ENCODE measurements around the gene SNRPB.

SNRPB gene

DNA sequence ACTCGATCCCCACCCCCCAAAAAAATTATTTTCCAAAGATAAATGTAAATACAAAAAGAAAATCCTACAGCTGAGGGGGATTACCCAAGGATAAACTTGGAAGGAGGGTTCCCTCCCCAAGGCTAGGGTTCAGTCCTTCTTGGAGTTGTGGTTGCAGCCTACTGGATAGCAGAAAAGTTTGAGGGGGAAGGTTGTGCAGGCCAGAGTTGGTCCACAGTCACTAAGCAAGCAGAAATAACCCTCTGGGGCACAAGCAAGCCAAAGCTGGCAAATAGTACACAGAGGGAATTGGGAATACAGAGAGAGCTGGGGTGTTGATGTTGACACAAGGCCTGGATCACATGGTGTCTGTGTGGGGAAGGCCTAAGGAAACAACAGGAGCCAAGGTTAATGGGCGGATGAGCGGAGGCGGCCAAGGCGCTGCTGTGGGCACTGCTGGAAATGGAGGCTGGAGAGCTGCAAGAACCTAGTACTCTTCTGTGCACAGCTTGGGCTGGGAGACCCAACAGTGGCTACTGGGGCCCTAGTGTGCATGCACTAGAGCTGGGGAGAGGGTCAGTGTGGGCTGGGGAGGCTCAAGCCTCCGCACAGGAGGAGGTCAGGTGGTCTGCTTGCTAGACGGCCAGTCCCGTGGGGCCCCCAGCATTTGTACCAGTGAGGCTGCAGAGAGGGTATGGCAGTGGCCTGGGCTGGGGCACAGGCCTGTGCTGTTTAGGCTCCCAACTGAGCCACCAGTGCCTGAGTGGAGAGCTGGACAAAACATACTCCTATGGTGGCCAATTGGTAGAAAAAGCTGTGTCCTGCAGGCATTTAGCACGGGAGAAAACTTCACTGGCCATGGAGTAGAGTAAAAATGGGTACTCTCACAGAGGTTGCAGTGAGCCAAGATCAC is 5.5 kb upstream of the SNRPB start:
- DNase-seq (ENCODE audit: low read depth), result no peak

DNA sequence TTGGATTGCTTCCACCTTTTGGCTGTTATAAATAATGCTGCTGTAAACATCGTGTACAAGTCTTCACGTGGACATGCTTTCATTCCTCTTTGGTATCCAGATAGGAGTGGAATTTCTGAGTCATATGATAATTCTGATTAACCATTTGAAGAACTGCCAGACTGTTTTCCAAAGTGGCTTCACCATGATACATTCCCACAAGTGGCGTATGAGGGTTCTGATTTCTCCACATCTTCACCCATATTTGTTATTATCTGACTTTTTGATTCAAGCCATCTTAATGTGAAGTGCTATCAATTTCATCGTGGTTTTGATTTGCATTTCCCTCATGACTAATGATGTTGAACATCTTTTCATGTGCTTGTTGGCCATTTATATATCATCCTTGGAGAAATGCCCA is 2.9 kb upstream of the SNRPB start:
- DNase-seq (ENCODE audit: low read depth), result no peak

DNA sequence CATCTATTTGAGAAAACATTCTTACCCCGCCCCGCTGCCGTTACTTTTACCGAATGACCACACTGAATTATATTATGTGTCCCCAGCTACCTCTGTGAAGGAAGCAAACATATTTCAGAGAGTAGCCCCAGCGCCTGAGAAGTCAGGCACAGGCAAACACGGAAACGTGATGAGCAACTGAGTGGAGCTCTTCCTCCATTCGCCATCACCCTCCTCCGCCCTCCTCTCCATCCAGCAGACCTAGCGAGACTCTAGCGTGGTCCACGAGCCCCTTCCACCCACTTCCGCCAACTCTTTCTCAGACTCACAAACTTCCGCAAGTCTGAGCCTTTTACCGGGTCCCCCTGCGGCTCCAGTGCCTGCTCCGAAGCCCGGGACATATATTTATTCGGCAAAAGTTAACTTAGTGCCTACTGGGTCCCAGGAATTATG is 582 bp downstream of the SNRPB start:
- DNase-seq (ENCODE audit: low read depth), result peak; percentile 31

DNA sequence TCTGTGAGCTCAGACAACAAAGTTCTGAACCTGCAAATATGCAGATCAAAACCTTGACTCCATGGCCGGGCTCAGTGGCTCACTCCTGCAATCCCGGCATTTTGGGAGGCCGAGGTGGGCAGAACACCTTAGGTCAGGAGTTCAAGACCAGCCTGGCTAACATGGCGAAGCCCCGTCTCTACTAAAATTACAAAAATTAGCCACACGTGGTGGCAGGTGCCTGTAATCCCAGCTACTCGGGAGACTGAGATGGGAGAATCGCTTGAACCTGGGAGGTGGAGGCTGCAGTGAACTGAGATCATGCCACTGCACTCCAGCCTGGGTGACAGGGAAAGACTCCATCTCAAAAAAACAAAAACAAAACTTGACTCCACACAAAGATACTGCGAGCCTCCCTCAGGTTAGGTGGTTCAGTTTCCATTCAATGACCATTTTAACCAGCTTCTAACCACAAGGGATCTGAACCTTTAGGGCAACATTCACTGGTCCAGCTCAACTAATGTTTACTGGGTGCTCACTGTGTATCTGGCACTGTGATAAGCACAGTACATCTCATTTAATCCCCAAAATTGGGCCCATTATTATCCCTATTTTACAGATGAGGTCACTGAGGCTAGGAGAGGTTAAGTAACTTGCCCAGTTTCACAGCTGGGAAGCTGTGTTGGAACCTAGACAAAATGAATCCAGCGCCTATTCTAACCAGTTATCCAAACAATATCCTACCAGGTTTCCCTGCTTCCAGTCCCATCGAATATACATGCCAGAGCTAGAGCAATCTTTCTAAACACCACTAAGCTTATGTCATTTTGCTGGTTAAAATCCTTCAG is 1.8 kb downstream of the SNRPB start:
- no peak for DNase-seq (ENCODE audit: low read depth)

DNA sequence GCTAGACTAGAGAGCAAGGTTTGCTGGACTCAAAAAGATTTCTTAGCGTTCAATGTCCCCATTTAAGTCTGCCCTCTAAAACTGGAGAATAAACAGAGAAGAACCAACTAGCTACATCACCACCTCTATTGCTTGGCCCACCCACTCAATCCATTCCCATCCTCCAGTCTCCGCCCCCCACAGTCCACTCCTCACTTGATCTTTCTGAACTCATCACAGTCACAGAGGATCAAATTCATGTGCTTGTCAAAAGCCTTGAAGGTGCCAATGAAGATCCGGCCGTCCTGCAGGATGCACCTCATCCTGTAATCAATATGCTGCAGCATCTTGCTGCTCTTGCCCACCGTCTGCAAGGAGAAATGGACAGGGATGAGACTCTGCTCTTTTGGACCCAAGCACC is 3.2 kb downstream of the SNRPB start:
- DNase-seq (ENCODE audit: low read depth), result no peak

DNA sequence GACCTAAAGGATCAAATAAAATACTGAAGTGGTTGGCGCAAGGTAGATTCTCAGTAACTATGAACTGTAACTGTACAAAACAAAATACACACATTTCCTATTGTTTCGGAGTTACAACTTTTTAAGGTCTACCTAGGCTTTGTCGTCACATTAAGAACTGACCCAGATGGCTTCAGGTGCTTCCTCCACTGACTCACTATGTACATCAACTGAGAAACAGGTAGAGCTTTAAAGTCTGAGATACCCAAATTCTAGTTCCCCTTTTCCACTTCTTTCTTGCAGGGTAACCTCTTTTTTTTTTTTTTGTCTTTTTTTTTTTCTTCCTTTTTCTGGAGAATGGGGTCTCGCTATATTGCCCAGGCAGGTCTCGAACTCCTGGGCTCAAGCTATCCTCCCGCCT is 5.5 kb downstream of the SNRPB start:
- no peak for DNase-seq (ENCODE audit: low read depth)

DNA sequence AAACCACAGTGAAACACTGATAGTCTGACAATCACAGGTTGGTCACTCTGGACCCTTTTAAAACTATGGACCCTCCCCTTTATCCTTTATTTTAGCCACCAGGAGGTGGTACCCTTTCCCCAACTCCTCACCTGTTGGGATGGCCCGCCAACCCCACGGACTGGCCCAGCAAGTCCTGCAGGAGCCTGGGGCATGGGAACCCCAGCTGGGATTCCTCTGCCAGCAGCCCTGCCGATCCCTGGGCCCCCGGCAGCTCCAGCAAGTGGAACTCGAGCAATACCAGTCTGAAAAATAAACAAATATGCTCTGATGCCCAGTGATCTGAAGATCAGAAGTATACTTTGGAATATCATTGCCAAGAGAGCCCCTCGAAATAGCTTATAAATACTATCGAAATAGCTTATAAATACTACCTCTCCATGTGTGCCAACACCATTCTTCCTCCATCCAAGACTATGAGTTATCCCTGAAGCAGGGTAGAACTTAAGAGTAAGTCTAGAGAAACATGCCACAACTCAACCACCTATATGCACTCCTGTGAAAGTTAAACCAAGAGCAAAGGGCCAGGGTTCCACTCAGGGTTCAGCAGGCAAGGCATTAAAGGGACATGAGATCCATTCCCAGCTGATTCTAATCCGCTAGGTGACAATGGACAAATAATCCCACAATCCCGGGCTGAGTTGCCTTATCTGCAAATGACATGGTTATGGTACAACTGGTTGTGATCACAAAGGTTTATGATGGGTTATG is 6.8 kb downstream of the SNRPB start:
- no peak for DNase-seq (ENCODE audit: low read depth)

DNA sequence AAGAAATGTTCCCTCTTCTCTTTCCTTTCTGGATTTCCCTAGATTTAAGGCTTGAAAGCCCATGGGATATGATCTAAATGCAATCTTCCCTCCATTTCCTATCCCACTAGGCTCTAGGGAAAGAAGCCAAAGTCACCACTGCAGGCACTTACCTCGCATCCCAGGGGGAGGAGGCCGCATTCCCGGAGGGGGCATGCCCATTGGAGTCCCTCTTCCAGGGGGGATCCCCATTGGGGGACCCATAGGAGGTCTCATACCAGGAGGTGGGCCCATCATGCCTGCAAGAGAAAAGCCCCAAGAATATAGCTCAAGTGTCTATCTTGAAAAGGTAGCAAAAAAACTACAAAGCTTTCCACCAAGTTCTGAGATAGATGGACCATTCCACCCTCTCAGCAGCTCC is 8.1 kb downstream of the SNRPB start:
- no peak for DNase-seq (ENCODE audit: low read depth)

DNA sequence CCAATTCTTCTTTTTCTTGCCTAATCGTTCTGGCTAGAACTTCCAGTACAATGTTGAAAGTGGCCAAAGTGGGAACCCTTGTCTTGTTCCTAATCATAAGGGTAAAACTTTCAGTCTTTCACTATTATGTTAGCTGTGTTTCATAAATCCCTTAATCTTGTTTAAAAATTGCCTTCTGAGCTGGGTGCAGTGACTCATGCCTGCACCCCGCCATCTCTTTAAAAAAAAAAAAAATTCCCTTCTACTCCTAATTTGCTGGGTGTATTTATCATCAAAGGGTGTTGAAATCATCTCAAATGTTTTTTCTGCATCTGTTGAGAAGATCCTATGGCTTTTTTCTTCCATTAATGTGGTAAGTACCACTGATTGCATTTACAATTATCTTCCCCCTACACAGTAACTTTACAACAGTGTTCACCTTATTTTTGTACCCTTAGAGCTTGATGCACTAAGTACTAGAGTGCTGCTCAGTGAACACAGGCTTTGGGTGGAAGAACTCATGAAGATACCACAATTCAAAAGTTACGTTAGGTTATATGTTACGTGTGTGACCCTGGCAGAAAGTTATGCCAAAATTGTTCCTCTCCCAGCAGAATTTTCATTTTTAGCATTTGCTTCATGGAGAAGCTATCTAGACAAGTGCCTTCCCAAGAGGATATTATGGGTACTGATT is 9.7 kb downstream of the SNRPB start:
- no peak for DNase-seq (ENCODE audit: low read depth)

DNA sequence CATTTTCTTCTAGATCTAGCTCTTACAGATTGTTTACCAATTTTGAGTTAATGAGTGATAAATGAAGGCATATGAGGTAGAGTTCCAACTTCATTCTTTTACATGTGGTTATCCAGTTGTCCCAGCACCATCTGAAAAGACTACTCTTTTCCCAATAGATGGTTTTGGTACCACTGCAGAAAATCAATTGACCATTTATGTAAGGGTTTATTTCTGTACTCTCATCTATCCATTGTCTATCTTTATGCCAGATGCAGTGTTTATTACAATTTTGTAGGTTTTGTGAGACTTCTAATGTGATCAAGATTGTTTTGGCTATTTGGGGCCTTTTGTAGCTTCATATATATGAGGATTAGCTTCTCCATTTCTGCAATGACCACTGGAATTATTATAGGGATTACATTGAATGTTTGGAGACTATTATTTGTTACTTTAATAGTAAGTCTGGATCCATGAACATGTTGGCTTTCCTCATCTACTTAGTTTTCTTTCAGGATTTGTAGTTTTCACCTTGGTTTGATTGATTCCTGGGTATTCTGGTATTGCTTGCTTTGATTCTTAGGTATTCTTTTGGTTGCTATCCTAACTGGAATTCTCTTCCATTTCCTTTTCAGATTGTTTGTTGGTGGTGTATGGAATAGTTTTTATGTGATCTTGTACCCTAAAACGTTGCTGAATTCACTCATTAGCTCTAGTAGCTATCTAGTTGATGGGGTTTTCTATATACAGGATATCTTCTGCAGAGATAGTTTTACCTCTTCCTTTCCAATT is 10.4 kb downstream of the SNRPB start:
- no peak for DNase-seq (ENCODE audit: low read depth)

DNA sequence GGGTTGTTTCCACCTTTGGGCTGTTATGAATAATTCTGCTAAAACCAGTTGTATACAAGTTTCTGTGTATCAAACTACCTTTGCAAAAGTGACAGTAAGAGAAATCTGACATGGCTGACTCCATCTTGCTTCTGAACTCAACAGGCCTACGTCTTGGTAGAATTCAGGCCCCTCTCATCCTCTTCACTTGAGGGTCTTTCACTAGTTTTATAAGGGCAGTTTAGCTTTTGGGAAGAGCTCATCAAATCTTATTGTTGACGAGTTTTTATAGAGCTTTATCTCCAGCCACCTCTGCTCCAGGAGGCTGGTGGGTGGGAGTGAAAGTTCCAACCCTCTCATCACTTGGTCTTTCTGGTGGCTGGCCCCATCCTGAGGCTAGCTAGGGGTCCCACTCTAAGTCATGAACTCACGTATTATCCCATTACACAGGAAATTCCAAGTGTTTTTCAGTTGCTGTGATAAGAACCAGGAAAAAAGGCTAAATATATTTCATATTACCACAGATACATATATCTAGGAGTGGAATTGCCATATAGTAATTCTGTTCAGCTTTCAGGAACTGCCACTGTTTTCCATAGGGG is 11.6 kb downstream of the SNRPB start:
- DNase-seq (ENCODE audit: low read depth), result no peak

DNA sequence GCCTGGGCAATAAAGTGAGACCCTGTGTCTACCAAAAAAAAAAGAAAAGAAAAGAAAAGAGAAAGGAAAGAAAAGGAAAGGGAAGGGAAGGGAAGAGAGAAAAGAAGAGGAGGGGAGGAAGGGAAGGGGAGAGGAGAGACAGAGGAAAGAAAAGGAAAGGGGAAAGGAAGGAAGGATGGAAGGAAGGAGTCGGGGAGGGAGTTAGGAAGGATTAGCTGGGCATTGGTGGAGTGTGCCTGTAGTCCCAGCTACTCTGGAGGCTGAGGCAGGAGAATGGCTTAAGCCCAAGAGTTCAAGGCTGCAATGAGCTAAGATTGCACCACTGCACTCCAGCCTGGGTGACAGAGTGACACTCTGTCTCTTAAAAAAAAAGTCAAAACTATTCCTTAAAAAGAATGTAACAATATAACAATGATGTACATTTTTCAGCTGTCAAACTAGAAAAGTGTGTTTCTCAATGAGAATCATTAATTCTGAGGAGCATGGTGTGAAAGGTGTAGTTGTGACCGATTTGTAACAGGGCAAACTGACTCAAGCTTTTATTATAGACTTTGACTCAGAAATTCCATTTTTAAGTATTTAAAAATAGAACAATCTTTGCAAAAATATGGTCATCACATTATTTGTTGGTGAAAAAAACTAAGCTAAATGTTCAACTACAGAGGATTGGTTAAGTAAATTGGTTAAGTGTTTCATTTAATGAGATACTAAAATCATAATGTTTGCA is 14.7 kb downstream of the SNRPB start:
- no peak for DNase-seq (ENCODE audit: low read depth)

DNA sequence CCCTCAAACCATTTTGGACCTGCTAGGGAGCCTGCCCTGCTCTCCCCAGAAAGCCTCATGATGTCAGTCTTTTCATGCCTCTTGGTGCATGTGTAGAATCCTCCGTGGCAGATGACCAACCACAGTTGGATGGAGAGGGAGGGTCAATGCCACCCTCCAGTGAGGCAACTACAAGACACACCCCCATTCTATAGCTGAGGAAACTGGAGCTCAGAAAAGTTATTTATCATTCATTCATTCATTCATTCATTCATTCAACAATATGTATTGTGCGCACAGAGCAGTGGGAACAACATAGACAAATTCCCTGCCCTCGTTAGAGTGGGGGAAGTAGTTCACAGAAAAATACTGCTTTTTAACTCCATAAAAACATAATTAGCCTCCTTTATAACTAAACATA is 16.8 kb downstream of the SNRPB start:
- DNase-seq (ENCODE audit: low read depth), result no peak

DNA sequence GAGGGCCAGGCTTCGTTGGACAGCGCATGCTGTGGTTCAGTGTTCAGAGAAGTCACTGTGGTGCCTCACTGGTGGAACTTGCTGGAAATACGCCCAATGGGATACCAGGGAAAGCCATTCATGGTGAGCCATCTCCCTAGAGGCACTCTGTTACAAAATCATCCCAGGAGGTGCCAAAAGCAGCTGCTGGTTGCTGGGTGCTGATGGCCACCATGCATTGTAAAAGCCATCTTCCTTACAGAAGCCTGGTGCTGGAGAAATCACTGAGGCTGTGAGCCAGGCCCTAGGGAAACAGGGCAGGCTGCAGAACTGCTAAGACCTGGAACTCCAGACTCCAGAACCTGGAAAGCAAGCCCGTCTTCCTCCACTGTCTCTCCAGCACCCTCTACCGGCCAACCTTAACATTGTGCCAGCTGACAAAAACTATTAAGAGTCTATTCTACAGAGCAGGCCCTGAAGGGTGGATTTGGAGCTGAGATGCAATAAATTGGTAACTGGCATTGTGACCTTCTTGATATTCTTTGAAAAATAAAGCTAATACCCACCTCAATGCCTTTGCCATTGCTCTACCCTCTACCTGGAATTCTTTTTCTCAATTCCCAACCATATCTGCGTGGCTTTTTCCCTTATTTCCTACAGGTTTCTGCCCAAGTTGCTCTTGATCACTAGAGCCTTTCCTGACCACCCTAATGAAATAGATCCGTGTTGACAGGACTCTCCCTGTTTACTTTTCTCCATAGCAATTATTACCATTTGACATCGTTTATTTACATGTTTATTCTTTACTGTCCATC is 18.5 kb downstream of the SNRPB start:
- peak; percentile 59 for DNase-seq (ENCODE audit: low read depth)

DNA sequence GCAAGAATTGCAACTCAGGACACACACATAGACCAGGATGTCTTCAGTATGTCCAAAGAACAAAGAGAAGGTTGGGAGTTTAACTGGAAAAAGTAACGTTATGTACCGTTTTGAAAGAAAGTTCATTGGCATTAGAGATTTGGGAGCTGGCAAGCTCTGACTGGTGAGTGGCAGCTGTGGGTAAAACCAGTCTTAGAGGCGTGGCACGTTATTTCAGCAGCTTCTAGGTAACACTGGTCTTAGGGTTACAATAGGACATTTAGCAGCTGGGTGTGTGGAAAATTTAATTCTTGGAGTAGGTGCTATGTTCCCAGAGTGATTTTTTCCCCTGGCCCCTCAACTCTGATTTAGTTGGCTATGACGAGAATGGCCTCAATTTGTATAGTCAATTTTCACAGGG is 19.2 kb downstream of the SNRPB start:
- DNase-seq (ENCODE audit: low read depth), result no peak

DNA sequence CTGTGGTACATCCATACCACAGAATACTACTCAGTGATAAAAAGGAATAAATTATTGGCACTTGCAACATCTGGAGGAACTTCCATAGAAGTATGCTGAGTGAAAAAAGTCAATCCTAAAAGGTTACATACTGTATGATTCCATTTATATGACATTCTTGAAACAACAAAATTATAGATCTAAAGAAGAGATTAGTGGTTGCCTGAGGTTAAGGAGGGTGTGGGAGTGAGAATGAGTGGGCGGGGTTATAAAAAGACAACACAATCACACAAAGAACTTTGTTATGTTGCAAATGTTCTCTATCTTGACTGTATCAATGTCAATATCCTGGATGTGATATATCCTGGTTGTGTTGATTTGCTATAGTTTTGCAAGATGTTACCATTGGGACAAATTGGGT is 21.2 kb downstream of the SNRPB start:
- DNase-seq (ENCODE audit: low read depth), result no peak

DNA sequence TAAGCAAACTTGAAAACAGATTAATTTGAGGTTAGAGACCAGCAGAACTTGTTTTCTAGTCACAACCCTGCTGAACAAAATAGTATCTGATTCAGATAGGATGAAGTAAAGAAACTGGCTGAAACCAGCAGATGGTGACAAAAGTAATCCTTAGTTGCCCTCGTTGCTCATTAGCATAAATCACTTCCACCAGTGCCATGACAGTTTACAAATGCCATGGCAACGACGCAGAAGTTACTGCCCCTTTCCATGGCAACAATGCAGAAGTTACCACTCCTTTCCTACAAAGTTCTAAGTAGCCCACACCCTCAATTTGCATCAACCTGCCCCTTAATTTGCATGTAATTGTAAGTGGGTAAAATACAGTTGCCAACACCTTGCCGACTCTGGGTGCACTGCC is 23.7 kb downstream of the SNRPB start:
- DNase-seq (ENCODE audit: low read depth), result no peak

DNA sequence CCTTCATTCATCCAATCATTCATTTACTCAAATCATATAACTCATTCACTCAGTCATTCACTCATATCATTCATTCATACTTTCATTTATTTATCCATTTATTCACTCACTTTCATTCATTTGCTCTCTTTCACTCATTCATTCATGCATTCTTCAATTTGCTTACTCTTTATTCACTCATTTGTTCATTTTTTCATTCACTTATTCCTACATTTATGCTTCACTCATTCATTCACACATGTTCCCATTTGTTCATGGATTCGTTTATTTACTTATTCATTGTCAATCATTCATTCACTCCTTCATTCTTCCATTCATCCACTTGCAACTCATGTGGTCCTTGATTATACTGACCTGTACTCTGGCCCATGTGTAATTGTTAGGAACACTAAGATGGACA is 39.4 kb downstream of the SNRPB start:
- no peak for DNase-seq (ENCODE audit: low read depth)

DNA sequence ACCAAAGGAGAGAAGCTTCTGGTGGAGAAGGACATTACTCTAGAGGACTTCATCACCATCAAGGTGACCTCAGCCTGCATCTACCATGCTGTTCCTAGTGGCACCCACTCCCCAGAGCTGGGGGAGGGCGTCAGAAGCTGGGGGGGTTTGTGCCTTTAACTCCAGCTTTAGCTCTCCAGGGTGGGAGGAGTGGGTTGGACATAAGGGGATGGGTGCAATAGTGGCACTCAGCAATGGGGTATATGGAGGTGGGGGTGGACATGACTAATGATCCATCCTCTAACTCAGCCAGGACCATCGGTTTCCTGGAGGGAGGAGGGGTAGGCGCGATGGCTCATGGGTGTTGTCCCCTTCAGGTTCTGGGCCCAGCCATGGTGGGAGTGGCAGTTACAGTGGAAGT is 40.1 kb downstream of the SNRPB start:
- no peak for DNase-seq (ENCODE audit: low read depth)
